GM19351 (cell line): ENCODE data around the gene IL5.

Experiments used
- ATAC-seq: cut with Tn5 transposase; IDR thresholded peaks from one replicate; pipeline ENCODE4 v1.9.1; 2021; ENCODE audit warnings: mild to moderate bottlenecking, moderate library complexity; ENCODE audit not compliant: unreplicated experiment

The IL5 gene

DNA sequence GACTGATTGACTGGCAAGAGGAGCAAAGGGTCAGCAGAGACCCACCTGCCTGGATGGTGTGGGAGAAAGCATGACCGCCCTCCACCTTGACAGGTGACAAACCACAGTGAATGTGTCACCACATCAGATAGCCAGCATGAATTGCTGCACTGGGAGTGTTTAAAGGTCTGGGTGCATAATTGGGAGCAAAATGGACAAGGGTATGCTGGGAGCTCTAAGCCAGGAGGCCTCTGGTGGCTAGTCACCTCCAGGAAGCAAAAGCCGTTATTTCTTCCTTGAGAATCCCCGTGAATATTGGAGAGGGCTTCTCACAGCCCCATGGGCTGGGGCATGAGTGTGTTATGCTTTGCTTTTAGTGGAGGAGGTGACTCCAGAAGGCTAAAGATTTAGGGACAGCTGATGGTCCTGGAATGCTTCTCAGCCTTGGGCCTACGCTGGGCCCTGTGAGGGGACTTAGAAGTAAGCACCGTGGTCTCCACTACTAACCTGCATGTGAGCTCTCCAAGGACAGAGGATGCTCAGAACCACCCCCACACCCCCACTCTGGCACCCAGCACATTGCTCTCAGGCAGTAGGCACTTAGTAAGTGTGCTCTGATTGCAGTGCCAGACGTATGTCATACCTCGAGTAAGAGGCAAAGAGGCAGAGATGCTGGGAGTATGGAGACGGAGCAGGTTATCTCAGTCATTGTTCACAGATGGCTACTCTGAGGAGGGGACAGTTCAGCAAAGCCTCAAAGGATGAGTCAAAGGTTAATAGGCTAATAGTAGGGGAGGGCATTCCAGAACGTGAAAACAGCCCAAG is 43.7 kb downstream of the IL5 start:
- no peak for ATAC-seq

- no peak for ATAC-seq
Observed at GRCh38 chr5:132498686-132499271, 44.5 kb downstream of the IL5 start.

- no peak for ATAC-seq
Observed at GRCh38 chr5:132498152-132498551, 45.2 kb downstream of the IL5 start.

- no peak for ATAC-seq
Observed at GRCh38 chr5:132497488-132497997, 45.8 kb downstream of the IL5 start.

DNA sequence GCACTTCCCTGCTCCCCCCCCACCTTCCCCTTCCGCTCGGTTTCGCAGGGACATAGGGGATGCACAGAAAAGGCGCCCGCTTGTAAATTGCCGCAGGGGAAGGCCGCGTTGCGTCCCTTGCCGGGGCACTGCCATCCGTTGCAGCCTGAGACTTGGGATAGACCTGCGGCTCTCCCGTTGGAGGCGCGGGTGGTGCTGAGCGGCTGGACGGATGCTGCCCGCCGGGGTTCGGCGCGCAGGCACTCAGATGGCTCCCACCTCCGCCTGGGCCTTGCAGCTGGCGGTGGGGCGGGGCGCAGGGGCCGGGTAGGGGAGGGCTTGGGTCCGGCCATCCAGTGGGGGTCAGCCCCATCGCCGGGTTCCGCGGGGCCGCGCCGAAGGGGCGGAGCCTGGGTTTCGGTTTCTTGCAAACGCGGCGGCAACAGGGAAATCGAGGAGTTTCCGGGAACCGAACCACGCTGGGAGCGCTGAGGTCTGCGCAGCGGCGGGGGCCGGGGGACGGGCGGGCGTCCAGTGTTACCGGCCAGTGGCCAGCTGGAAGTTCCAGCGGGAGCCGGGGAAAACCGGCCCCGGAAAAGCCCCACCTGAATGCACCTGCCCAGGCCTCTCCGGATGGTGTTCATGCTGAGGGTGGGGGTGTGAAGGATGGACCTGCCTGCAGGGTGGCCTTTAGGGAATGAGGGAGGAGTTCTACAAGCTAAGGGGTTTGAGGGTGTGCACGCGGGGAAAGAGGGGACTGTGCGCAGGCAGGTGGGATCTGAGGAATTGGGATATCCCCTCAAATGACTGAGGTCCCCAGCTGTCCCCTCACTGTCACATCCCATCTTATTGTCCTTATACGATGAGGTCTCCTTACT is 46.5 kb downstream of the IL5 start:
- ATAC-seq = peak; percentile 54

DNA sequence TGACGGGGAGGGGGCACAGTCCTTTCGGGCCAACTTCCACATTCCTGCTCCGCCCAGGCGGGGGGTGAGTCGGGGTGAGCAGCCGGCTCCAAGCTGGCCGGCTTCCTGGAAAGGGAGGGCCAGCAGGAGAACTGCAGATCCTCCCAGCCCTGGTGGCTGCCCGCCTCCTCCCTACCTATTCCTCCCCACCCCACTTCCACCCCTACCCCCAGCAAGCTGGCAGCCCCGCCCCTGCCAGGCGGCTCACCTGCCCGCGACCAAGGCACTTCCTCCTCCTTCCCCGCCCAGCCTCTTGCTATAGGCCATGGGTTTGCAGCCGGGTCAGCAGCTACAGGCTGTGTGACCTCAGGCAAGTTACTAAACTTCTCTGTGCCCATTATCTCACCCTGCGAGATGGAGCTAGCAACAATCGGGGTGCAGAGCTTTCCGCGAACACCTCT is 47.1 kb downstream of the IL5 start:
- ATAC-seq = peak; percentile 41

GRCh38 chr5:132495667-132496190 is 47.6 kb downstream of the IL5 start:
- peak; percentile 28 for ATAC-seq

GRCh38 chr5:132493821-132494220 is 49.5 kb downstream of the IL5 start:
- no peak for ATAC-seq

- no peak for ATAC-seq
Observed at GRCh38 chr5:132493241-132493640, 50.1 kb downstream of the IL5 start.

GRCh38 chr5:132492386-132493125 is 50.8 kb downstream of the IL5 start:
- ATAC-seq = no peak
